GM21717 (cell line): ENCODE measurements around the gene DPP9.
A peak's percentile ranks its signal among the peaks of the same experiment; 100 is the strongest.
"Not testable (repeated sequence)": the region's sequence is repeated elsewhere in the genome, so short reads cannot be mapped to it uniquely, and the experiment has no call there.

Experiments used
- ATAC-seq: cut with Tn5 transposase; IDR thresholded peaks from one replicate; pipeline ENCODE4 v1.9.1; 2021; ENCODE audit warnings: mild to moderate bottlenecking, moderate library complexity; ENCODE audit not compliant: unreplicated experiment

DPP9 gene

DNA sequence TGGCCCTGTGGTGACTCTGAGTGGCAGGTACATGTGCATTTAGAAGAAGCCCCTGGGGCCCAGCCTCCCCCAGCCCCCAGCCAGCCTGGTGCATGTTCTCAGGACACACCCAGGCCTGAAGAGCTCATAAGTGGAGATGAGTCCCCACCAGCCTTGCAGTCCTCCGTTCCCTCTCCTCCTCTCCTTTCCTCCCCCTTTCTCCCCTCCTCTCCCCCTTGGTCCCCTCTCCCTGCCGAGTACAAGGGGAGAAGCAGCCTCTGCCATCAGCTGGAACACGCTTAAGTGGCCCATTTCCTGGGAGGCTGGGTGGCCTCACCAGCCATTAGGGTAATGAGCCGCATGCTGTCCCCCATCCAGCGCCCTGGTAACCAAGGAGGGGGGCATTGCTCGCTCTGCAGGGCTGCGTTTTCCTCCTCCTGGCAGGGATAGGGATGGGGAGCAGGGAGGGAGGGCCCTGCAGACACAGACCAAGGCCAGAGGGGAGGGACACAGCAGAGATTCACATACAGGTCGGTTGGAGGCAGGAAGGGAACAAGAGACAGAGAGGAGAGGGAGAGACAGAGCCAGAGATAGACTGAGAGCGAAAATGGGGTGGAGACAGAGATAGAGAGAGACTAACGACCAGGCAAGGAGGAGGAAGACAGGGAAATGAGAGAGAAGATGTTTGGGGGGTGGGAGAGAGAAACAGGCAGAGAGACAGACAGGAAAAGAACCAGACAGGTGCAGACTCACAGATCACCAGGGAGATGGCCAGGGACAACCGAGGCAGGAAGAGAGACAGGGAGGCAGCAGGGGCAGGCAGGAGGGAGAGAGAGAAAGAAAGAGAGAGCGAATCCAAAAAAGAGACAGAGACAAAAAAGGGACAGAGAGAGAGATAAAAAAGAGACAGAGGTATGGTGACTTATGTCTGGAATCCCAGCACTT, 19.3 kb upstream of the DPP9 start:
- ATAC-seq: no peak

DNA sequence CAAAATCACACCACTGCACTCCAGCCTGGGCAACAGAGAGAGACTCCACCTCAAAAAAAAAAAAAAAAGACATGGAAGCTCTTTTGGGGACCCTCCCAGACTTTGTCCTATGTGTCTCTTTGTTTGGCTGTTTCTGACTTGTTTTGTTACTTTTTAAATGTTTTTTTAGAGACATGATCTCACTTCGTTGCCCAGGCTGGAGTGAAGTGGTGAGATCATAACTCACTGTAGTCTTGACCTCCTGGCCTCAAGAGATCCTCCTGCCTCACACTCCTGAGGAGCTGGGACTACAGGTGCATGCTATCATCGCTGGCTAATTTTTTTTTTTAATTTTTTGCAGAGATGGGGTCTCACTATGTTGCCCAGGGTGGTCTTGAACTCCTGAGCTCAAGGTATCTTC, 16.4 kb upstream of the DPP9 start:
- ATAC-seq: no peak

DNA sequence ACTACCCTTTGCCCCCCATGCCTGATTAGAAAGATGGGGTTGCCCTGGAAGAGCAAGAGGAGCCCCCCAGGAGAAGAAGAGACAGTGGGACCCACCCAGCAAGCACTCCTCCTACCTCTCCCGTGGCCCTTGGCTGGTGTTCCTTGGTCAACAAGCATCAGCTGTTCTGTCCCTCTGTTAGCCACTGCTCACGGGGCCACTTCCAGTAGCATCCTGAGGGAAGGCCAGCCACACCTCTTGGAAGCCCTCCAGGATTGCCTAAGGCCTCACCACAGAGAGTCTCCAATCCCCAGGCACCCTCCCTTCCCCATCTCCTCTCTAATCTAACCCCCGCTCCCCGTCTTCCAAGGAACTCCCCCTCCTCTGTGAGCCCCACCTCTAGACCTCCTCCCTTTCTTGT, 15.1 kb upstream of the DPP9 start:
- no peak for ATAC-seq

DNA sequence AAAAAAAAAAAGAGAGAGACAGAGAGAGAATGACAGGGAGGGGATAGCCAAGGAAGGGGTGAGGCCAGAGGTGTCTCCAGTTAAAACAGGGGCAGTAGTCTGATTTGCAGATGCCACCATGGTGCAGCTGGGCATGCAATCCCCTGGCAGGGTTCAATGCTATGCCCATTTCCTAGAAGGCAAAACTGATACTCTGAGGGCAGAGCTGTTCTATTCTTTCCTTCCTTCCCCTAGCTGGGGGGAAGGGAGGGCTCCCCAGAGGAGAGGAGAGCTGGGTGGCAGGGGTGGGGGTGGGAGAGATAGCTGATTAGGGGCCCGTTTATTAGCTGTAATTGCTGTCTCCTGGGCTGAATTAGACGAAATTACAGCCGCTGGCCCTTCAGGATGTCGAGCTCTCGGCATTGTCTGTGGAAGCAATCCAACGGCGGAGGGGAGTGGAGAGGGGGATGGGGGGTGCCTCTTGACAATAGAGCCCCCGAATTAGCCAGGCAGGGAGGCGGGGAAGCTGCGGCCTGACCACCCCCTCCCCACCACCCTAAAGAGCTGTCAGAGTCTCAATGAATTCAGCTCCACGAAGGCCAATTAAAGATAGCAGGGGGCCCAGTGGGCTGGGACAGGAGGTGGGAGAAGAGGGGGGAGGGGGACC, 14.4 kb upstream of the DPP9 start:
- ATAC-seq: no peak

DNA sequence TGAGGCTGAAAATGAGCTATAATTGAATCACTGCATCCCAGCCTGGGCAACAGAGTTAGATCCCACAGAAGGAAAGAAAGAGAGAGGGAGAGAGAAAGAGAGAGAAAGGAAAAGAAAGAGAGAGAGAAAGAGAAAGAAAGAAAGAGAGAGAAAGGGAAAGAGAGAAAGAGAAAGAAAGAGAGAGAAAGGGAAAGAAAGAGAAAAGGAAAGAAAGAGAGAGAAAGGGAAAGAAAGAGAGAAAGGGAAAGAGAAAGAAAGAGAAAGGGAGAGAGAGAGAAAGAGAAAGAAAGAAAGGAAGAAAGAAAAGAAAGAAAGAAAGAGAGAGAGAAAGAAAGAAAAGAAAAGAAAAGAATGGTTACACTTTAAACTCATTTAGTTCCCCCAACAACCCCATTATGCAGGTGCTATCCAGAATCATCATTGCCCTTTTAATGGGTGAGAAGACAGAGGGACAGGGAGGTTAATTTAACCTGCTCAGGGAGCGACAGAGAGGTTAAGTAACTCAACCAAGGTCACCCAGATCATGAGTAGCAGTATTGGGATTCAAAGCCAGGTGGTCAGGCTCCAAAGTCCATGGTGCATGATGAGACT, 10.2 kb upstream of the DPP9 start:
- no peak for ATAC-seq

DNA sequence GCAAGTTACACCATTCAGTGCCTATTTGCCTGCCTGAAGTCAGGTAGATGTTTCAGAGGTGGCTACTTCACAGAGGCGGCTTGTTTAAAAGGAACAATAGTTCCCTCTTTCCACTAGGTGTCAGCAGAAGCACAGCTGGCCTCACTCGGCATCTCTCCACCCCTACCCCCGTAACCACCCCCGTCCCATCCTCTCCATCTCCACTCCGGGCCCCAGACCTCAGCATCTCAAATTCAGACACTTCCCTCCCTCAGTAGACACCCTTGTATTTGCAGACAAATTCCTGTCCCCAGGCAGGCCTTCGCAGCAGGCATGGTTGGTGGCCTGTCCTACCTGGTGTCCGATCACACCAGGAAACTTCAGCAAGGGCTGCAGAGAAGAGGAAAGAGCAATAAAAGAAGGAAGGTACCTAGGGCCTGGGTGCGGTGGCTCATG, 9.1 kb upstream of the DPP9 start:
- ATAC-seq: no peak

DNA sequence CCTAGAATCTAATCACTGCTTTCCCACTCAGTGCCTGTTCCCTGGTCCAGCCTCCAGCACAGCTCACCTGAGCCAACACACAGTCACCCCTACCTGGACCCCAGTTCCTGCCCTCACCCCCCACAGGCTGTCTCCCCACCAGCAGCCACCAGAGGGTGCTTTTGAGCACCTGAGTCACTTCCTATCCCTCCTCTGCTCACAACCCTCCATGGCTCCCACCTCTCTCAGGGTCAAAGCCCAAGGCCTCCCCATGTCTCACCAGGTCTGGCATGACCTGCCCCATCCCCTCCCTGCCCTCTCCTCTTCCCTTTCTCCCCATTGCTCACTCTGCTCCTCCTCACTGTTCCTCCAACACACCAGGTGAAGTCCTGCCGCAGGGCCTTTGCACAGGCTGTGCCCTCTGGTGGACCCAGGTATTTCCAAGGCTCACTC, 7.1 kb upstream of the DPP9 start:
- ATAC-seq: no peak

DNA sequence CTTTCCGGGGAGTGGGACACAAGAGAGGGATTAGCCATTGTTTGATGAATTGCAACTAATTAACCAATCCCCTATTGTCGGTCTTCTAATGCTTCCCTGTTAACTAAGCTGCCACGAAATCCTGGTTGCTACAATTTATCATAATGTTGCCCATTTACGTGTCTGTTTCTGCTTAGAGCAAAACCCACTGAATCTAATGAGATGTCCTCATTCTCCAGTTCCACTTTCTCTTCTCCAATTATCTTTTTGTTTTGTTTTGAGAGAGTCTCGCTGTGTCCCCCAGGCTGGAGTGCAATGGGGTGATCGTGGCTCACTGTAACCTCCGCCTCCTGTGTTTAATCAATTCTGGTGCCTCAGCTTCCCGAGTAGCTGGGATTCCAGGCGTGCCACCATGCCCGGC, 5.2 kb upstream of the DPP9 start:
- no peak for ATAC-seq

DNA sequence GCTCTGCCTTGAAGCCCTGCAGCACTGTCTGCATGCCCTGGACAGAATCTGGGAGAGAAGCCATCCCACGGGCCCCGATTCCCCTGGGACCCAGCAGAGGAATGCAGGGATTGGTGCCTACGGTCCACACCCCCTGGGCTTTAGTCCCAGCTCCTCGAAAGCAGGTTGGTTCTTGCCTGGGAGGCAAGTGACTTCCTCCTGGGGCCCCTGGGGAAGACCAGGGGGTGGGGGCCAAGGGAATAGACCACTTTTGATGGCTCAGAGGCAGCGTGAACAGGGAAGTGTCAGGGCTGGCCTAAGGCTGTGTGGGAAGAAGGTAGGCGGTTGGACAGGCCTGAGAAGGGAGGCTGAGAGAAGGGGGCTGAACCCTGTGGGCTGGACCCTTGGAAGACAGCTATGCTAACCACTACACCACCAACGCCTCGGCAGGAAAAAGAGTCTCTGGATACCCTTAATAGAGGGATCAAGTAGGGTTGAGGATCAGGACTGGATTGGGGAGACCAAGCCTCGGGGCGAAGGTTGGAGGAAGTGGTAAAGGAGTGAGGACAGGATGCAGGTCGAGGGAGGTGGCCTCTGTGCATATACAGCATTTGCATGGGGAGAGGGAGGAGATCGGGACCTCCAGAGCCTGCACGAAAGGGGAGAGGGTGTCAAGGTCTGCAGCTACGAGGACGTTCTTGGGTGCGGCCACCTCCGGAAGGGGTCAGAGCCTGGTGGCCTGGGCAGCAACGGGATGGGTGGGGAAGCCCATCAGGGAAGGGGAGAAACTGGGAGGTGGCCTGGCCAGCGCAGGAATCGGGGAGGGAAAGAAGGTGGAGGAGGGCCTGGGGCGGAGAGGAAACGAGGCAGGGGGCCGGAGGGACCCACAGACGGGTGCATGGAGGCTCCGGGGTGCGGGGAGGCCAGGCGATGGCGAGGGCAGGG, 709 bp downstream of the DPP9 start:
- peak; percentile 13 for ATAC-seq

DNA sequence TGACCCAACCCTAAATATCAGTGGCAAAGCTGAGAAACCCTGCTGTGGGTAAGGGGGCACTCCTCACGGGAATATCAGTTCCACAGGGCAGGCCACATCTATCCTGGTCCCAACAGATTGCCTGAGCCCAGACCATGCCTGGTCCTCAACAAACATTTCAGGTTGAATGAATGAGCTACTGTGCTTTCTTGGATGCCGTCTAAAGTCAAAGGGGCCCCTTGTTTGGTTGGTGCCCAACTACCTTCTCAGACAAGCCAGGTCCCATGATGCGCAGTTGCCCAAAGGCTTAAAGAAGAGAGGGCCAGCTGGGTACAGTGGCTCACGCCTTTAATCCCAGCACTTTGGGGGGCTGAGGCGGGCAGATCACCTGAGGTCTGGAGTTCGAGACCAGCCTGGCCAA, 2.4 kb downstream of the DPP9 start:
- ATAC-seq: no peak

DNA sequence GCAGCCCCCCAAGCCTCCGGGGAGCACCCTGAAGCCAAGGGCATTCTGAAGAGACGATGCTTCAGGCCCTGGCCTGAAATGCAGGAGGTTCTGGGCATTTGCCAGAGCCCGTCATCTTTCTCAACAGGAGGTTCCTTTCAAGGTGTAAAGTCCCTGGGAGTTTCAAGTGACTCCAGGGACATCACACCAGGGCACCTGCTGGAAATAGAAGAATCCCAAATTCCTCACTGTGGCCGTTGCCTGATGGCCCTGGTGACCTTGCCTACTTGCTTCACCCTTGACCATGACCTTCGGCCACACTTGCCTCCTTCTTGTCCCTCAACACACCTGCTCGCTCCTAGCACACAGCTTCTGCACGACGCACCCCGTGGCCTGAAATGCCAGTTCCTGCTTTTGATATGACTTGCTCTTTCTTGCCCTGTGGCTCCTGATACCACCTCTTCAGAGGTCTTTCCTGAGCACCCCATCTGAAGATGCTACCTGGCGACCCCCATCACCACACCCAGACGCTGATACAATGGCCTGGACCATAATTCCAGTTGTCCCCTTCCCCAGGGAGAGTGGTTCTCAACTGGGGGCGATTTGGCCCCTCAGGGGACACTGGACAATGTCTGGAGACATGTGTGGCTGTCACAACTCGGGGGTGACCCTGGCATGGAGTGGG, 3.5 kb downstream of the DPP9 start:
- no peak for ATAC-seq

DNA sequence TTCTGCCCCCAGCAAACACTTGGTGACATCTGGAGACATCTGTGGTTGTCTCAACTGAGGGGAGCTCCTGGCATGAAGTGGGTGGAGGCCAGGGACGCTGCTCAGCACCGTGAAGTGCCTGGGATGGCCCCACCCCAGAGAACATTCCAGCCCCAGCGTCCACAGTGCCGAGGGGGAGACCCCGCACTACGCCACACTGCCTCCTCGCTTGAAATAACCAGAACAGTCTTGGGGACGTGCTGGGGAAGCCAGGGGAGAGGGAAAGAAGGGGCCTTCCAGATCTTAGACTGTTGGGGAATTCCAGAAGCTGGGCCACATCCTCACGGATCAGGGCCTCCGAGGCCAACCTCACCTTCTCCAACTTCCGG, 4.2 kb downstream of the DPP9 start:
- no peak for ATAC-seq

DNA sequence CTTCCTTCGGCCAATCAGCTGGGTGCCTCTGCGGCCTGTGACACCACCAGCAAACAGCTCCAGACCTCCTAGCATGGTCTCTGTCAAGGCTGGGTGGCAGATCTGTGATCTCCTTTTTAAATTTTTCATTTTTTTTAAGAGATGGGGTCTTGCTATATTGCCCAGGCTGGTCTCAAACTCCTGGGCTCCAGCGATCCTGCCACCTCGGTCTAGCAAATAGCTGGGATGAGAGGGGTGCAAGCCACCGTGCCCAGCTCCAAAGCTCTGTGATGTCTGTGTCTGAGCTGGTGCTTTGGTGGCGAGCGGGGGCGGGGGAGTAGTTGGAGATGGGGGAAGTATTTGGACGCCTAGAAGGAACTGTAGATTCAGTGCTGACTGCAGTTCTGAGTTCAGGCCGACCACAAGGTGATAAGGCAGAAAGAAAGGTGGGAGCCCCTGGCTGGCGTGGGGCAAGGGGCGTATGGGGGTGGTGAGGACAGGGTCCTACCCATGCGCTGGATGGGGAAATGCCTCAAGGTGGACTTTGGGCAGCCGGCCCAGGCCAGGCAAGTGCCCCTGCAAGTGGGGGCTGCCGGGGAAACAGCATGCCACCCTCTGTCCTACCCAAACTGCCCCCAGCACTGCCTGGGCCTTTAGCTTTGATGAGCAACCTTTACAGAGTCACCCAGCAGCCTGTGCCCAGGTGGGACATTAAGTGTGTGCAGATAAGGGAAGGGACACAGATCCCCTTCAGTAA, 5.5 kb downstream of the DPP9 start:
- no peak for ATAC-seq

DNA sequence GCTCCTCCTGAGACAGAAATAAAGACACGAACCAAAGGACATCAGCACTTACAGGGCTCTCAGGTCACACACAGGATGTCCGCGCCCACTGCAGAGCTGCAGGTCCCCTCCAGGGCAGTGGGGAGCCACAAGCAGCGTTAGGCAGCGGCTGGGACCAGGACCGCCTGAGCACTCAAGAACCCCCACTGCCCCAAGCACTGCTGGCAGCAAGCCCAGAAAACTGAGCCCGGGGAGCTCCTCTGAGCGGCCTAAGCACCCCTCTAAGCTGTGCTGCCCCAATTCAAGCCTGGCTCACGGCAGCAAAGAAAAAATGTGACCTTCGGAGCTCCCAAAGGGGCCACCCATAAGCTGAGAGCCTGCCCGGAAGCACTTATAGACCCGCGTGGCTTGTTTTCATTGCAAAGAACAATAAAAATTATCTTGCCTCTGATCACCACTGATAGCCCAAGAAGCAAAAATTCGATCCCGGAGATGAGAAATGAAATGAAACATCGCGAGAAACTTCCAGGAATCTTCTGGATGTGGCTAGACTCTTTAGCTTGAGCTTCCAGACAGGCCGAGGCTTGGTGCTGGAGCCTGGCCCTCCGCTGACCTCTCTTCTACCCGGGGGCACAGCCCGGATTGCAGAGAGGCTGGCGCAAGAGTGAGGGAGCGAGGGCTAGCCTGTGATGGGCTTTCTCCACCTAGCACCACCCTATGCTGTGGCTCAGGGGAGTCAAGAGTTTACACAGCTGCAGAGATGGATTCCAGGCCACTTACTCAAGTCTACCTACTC, 6.3 kb downstream of the DPP9 start:
- ATAC-seq: no peak

DNA sequence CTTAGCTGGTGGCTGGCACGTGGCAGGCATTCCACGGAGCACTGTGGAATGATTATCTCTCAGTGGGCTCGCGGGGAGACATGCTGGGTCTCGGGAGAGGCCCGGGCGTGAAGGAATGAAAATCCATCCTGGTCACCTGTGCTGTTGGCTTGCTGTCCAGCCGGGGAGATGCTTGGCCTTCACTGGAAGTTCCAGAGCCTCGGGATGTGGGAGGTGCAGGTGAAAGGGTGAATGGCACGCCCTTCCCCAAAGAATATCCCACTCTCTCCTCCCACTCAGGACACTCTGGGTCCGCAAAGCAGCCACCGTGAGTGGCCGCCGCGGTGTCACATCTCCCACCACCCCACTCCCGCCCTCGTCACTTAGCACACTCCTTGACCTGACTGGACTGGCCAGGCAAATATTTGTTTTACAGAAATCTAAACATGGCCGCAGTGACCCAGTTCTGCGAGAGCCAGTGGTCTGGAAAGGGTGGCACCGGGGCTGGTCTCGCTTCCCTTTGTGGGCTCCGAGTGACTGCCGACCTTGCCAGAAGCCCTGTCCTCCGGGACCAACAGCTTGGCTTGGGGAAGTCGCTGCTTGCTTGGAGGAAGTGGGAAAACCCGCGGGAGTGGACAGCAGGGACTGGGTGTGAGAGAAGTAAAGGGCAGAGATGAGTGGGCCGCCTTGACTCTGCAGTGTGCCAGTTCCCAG, 8.0 kb downstream of the DPP9 start:
- no peak for ATAC-seq

DNA sequence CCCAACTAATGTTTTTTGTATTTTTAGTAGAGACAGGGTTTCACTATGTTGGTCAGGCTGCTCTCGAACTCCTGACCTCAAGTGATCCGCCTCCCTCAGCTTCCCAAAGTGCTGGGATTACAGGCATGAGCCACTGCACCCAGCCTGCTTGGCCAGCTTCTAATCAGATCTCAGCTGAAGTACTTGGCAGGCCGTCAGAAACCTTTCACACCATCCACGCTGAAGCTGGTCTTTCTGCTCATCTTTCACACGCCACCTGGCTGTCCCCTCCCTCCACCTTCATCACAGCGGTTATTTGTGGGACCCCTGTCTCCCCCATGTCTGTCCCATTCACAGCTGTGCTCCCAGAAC, 8.5 kb downstream of the DPP9 start:
- ATAC-seq: not testable (repeated sequence)

DNA sequence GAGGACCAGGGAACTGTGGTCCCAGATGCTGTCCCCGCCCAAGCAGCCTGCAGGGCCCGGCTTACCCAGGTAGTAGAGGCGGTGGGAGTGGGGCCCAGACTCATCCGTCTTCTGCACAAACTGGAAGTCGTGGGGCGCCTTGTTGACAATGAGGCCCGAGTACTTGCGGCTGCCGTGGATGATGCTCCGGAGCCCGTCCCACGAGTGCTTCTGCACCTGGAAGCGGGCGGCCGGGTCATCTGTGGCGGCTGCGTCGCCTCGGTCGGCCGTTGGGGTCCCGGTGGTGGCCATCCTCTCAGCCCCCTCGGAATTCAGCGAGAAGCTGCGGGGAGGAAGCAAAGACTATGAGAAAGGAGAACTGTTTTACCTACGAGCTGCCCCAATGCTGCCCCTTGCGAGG, 9.6 kb downstream of the DPP9 start:
- ATAC-seq: no peak

DNA sequence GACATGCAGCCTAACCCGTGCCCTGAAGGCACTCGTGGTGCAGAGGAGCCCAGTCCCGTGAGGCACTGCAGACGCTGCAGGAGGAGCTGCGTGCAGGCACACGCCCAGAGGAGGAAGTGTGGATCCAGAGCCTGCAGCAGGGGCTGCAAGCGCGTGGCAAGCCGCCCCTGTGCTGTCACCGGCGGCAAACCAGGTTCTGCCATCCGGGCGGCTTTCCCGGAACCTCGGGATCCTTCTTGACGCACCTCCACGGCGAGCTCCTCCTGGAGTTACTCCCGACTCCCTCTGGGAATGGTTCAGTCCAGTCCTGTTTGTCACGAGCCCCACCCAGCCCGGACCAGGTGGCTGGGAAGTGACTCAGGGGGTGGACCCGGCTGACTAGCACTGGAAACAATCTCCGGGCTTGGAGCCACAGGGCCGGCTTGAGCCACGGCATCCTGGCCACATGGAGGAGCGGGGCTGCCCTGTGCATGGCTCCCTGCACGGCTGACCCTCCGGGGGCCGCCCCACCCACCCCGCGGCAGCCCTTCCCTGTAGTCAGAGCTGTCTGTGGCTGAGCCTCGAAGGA, 10.2 kb downstream of the DPP9 start:
- ATAC-seq: no peak
